ENCODE measurements around the gene ERFL.

ERFL gene

DNA sequence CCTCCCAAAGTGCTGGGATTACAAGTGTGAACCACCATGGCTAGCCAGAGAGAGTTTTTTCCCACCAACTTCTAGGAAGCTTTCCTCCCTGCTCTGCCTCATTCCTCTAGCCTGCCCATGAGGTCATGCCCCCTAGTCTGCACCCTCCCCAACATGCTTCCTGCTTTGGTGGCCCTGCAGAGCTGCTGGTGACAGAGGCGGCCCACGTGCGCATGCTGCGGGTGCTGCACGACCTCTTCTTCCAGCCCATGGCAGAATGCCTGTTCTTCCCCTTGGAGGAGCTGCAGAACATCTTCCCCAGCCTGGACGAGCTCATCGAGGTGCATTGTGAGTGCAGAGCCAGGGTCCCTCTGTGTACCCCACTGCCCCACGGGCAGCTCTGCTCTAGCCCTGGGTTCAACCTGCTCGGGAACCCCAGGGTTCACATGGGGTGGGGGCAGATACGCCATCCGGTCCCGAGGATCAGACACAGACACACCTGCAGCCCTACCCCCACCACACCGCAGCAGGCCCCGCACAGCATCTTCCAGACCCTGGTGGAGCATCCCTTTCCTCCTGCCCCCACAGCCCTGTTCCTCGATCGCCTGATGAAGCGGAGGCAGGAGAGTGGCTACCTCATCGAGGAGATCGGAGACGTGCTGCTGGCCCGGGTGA lies 26.4 kb downstream of the ERFL start:
- TF ChIP-seq, protein P1, sequence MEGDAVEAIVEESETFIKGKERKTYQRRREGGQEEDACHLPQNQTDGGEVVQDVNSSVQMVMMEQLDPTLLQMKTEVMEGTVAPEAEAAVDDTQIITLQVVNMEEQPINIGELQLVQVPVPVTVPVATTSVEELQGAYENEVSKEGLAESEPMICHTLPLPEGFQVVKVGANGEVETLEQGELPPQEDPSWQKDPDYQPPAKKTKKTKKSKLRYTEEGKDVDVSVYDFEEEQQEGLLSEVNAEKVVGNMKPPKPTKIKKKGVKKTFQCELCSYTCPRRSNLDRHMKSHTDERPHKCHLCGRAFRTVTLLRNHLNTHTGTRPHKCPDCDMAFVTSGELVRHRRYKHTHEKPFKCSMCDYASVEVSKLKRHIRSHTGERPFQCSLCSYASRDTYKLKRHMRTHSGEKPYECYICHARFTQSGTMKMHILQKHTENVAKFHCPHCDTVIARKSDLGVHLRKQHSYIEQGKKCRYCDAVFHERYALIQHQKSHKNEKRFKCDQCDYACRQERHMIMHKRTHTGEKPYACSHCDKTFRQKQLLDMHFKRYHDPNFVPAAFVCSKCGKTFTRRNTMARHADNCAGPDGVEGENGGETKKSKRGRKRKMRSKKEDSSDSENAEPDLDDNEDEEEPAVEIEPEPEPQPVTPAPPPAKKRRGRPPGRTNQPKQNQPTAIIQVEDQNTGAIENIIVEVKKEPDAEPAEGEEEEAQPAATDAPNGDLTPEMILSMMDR (conservative IDR thresholded peaks at IDR 0.05): no peak
- no peak overlapping the region for H3K27ac ChIP-seq

- TF ChIP-seq, protein P1 (conservative IDR thresholded peaks at IDR 0.05): no peak
- H3K27ac ChIP-seq: no peak overlapping the region
Measured at GRCh38 chr19:41898235-41898634, 30.0 kb downstream of the ERFL start.

- TF ChIP-seq, protein P1 (conservative IDR thresholded peaks at IDR 0.05): no peak
- H3K27ac ChIP-seq: no peak overlapping the region
Measured at GRCh38 chr19:41897820-41898219, 30.4 kb downstream of the ERFL start.

DNA sequence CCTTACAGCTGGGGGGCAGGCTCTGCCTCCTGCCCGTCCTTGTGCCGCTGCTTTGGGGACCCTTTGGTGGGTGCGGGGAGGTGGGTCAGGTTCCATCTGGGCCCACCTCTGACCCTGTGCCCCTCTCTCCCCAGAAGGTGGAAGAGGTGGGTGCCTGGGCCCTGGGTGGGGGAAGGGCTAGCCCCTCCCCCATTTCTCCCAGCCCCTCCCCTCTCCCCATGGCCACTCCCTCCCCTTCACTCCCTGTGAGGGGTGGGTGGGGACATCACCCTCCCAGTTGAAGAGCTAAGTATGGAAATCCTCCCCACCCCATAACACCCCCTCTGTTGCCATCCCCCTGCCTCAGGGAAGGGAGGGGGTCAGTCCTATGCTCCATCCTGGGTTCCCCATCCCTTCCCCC lies 31.1 kb downstream of the ERFL start:
- TF ChIP-seq, protein P1 (conservative IDR thresholded peaks at IDR 0.05): no peak
- H3K27ac ChIP-seq: no peak overlapping the region

DNA sequence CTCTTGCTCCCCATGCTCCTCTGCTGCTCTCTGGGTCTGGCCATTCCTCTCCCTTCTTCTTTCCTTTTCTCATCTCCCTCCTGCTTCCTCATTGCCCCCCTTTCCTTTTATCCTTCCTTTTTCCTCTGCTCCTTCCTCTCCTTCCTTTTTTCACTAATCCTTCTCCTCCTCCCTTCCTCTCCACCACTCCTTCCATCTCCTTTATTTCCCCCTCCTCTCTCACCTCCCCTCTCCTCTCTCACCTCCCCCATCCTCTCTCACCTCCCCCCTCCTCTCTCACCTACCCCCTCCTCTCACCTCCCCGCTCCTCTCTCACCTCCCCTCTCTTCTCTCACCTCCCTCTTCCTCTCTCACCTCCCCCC lies 31.7 kb downstream of the ERFL start:
- no peak overlapping the region for H3K27ac ChIP-seq
- TF ChIP-seq, protein P1 (conservative IDR thresholded peaks at IDR 0.05): no peak

- H3K27ac ChIP-seq: no peak overlapping the region
- TF ChIP-seq, protein P1 (conservative IDR thresholded peaks at IDR 0.05): peak; percentile 51
Measured at GRCh38 chr19:41895745-41896580, 32.3 kb downstream of the ERFL start.

DNA sequence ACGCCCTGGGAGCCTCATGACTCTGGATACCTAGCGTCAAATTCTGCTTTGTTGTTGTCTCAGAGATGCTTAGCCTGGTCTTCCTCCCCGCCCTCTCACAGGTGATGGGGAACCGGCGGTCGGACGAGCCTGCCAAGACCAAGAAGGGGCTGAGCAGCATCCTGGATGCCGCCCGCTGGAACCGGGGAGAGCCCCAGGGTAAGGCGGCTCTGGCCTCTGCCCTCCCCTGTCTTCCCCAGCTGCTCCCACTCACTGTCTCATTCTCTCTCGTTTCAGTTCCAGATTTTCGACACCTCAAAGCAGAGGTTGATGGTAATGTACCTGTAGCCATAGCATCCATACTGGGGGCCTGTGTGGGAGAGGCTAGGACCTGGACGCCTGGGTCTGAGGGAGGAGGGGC lies 33.9 kb downstream of the ERFL start:
- TF ChIP-seq, protein P1 (conservative IDR thresholded peaks at IDR 0.05): no peak
- no peak overlapping the region for H3K27ac ChIP-seq
